Measurements from ENCODE around the gene FYTTD1.

GRCh38 chr3:197722734-197723133, 26.9 kb upstream of the FYTTD1 start:
- TF ChIP-seq, protein P1, sequence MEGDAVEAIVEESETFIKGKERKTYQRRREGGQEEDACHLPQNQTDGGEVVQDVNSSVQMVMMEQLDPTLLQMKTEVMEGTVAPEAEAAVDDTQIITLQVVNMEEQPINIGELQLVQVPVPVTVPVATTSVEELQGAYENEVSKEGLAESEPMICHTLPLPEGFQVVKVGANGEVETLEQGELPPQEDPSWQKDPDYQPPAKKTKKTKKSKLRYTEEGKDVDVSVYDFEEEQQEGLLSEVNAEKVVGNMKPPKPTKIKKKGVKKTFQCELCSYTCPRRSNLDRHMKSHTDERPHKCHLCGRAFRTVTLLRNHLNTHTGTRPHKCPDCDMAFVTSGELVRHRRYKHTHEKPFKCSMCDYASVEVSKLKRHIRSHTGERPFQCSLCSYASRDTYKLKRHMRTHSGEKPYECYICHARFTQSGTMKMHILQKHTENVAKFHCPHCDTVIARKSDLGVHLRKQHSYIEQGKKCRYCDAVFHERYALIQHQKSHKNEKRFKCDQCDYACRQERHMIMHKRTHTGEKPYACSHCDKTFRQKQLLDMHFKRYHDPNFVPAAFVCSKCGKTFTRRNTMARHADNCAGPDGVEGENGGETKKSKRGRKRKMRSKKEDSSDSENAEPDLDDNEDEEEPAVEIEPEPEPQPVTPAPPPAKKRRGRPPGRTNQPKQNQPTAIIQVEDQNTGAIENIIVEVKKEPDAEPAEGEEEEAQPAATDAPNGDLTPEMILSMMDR (IDR thresholded peaks at IDR 0.05): no peak
- TF ChIP-seq POLR2A (IDR thresholded peaks at IDR 0.05): no peak
- no peak for TF ChIP-seq POLR2AphosphoS5 (IDR thresholded peaks at IDR 0.05)
